Measurements from ENCODE around the gene RELB. TPM values are rescaled to one million over a fixed set of nuclear protein-coding genes. Genes with fewer than 3 reads are reported as not detected.

RELB gene
- total and polyA plus RNA-seq, 9 of the 15 experiments (the other 6 are each of a cell fraction or from before 2014, with no cell fraction given): 0.15 to 1.1 (median 0.28) TPM; not detected in 2

- TF ChIP-seq TSC22D4 (tag; IDR thresholded peaks at IDR 0.05) (no peak), ETS1 (conservative IDR thresholded peaks at IDR 0.05; ENCODE audit: control insufficient read depth, low read depth, low read length) (no peak), MTF1 (CRISPR knock-in tag; IDR thresholded peaks at IDR 0.05; ENCODE audit: borderline replicate concordance) (no peak), FIP1L1 (IDR thresholded peaks at IDR 0.05; ENCODE audit: low read depth, low read length, poor library complexity, severe bottlenecking) (no peak), TEAD4 (IDR thresholded peaks at IDR 0.05; ENCODE audit: low read length) (no peak), TEAD4 (CRISPR knock-in tag; IDR thresholded peaks at IDR 0.05; ENCODE audit: borderline replicate concordance) (no peak), GMEB1 (CRISPR knock-in tag; IDR thresholded peaks at IDR 0.05) (peak; percentile 47; the same call in 1 of the 2 replicates), HDGF (IDR thresholded peaks at IDR 0.05) (no peak), ZNF165 (CRISPR knock-in tag; IDR thresholded peaks at IDR 0.05; ENCODE audit: borderline replicate concordance) (no peak), NFIC (IDR thresholded peaks at IDR 0.05) (0 out of 2 replicates have a peak, but pooled peaks have one; percentile 15), CREB3 (tag; conservative IDR thresholded peaks at IDR 0.05; ENCODE audit: low read depth) (no peak), NR1H2 (CRISPR knock-in tag; IDR thresholded peaks at IDR 0.05) (no peak), ZNF449 (CRISPR knock-in tag; IDR thresholded peaks at IDR 0.05) (no peak), TFE3 (CRISPR knock-in tag; IDR thresholded peaks at IDR 0.05) (peak; percentile 99), NFE2L1 (tag; IDR thresholded peaks at IDR 0.05; ENCODE audit: borderline replicate concordance, low read depth) (no peak), ZNF445 (CRISPR knock-in tag; IDR thresholded peaks at IDR 0.05; ENCODE audit: low read depth) (no peak), IFI16 (CRISPR knock-in tag; IDR thresholded peaks at IDR 0.05) (no peak), ZNF24 (IDR thresholded peaks at IDR 0.05) (no peak), ZNF444 (CRISPR knock-in tag; IDR thresholded peaks at IDR 0.05) (no peak), SMAD4 (CRISPR knock-in tag; conservative IDR thresholded peaks at IDR 0.05) (0 out of 2 replicates have a peak, but pooled peaks have one; percentile 51), ZNF507 (tag; conservative IDR thresholded peaks at IDR 0.05) (no peak), GTF2F1 (IDR thresholded peaks at IDR 0.05; ENCODE audit: low read depth, low read length) (no peak)
Measured at GRCh38 chr19:45001087-45001739, at the start of gene RELB (continued).

All from K562 (cell line).